Activated CD4-positive, alpha-beta T cell treated with anti-CD3 and anti-CD28 coated beads, Interleukin-2, amount 10 ng/mL, durations not matched to agents 7 days and 5 days (primary cell): Measurements from ENCODE around the gene FAM174B. TPM values are rescaled to one million over a fixed set of nuclear protein-coding genes. Genes with fewer than 3 reads are reported as not detected.

Experiments used
- CTCF ChIA-PET: fragments of 350-600 bp; sonication (Branson Sonifier 250); formaldehyde crosslinking; loops from one replicate; lab custom pipeline; 2021; ENCODE audit warnings: antibody characterized with exemption; lab: Charles Lee
- POLR2A ChIA-PET: fragments of 350-600 bp; sonication (Branson Sonifier 250); formaldehyde crosslinking; loops from one replicate; lab custom pipeline; 2021; ENCODE audit warnings: antibody characterized with exemption; lab: Charles Lee
- DNase-seq: peaks from one replicate; pipeline ENCODE4 v3.0.0-alpha.2; 2020
- H3K27ac Mint-ChIP-seq: one replicate; pipeline ENCODE4 v1.8.0; 2021; ENCODE audit warnings: mild to moderate bottlenecking, moderate library complexity, mixed read lengths
- H3K27me3 Mint-ChIP-seq: one replicate; pipeline ENCODE4 v1.8.0; 2021; ENCODE audit warnings: mixed read lengths
- H3K36me3 Mint-ChIP-seq: one replicate; pipeline ENCODE4 v1.8.0; 2021; ENCODE audit warnings: low read depth, mixed read lengths
- H3K4me1 Mint-ChIP-seq: one replicate; pipeline ENCODE4 v1.8.0; 2021; ENCODE audit warnings: mixed read lengths
- H3K4me3 Mint-ChIP-seq: one replicate; pipeline ENCODE4 v1.8.0; 2021; ENCODE audit warnings: mild to moderate bottlenecking, moderate library complexity, mixed read lengths
- H3K9me3 Mint-ChIP-seq: one replicate; pipeline ENCODE4 v1.8.0; 2021; ENCODE audit warnings: mixed read lengths
- total RNA-seq, 2 experiments: library from RNA; stranded (reverse); gene quantifications; one replicate each; pipeline ENCODE4 v1.2.3, GENCODE V29; 2021

Gene FAM174B
- total RNA-seq, 2 experiments from 2014 or later: 4.8 to 6.0 TPM

DNA sequence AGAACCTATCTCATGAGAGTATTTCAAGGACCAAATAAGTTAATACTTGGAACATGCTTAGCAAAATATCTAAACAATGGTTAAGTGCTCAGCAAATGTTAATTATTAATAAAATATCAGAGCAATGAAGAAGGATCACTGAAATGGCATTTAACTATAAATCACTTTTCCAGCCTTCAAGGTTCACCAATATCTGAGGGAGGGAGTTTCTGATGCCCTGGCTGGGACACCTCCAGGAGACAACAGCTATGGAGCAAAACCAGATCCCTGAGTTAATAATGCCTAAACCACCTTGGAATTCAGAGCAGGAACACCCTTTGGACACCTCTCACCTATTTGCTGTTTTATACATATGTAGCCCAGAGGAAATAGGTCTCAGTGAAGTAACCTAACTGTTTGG is 6.4 kb upstream of the FAM174B start:
- no peaks in the 10 kb centered on the region for H3K4me1 Mint-ChIP-seq

DNA sequence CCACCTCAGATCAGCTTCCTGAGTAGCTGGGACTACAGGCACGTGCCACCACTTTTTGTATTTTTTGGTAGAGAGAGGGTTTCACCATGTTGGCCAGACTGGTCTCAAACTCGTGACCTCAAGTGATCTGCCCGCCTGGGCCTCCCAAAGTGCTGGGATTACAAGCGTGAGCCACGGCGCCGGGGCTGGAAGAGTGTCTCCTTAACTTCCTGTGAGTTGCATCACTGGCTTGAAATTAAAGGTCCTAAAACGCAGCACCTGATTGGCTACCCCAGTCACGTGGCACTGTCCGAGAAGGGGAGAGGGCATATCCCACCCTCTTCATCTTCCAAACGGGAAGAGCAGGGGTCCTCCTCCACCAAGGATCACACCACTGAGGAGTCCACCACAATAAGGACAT is 5.5 kb upstream of the FAM174B start:
- H3K9me3 Mint-ChIP-seq: no peaks in the 10 kb centered on the region
- ChIA-PET CTCF (no interaction called here), POLR2A (no interaction called here)
- no peak for DNase-seq
- H3K36me3 Mint-ChIP-seq: no peaks in the 10 kb centered on the region
- H3K4me3 Mint-ChIP-seq: no peak overlapping the region
- H3K27ac Mint-ChIP-seq: no peak overlapping the region
- H3K4me1 Mint-ChIP-seq: peaks cover 3% of the 10 kb centered on the region
- H3K27me3 Mint-ChIP-seq: peaks cover 17% of the 10 kb centered on the region

More for the DNA sequence above, 6.4 kb upstream of the FAM174B start:
- CTCF ChIA-PET: no interaction called here
- POLR2A ChIA-PET: no interaction called here
- Mint-ChIP-seq H3K27me3 (peaks cover 8% of the 10 kb centered on the region), H3K36me3 (no peaks in the 10 kb centered on the region), H3K27ac (no peak overlapping the region), H3K4me3 (no peak overlapping the region), H3K9me3 (no peaks in the 10 kb centered on the region)
- no peak for DNase-seq

DNA sequence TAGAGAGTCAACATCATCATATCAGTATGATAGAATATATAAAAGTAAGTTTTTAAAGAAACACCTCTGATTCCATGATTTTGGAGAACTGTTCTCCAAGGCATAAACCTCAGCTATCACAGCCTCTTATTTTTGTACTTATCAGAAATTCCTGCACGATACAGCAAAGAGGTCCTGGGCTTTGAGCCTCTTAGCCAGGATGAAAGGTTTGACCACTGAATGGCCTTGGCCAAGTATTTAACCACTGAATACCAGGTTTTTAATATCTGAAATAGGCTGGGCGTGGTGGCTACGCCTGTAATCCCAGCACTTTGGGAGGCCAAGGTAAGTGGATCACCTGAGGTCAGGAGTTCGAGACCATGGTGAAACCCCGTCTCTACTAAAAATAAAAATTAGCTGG is 1.9 kb upstream of the FAM174B start:
- DNase-seq: no peak
- Mint-ChIP-seq H3K9me3 (no peaks in the 10 kb centered on the region), H3K27me3 (peaks cover 38% of the 10 kb centered on the region), H3K27ac (no peak overlapping the region), H3K36me3 (no peaks in the 10 kb centered on the region), H3K4me1 (peaks cover 5% of the 10 kb centered on the region), H3K4me3 (no peak overlapping the region)
- ChIA-PET CTCF (no interaction called here), POLR2A (no interaction called here)

DNA sequence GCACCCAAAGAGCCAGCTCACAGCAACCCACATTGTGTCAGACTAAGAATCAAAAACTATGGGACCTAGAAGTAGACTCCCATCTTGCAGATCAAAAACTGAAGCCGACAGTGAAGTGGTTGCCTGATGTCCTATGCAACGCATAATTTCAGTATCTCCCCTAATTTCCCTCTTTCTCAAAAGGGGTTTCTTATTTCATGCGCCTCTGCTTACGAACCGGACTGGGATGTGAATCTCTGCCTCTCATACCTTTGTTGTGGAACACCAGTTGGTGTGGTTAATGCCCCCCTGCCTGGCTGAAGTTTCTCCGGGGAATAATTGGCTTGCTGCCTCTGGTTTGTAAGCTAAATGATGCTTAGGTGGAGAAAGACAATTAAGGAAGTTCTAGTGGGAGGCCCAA is 514 bp upstream of the FAM174B start:
- no peaks in the 10 kb centered on the region for H3K36me3 Mint-ChIP-seq
- no peak for DNase-seq
- no peaks in the 10 kb centered on the region for H3K9me3 Mint-ChIP-seq
- peak overlapping the region; percentile 59 for H3K4me3 Mint-ChIP-seq
- H3K27me3 Mint-ChIP-seq: peaks cover 42% of the 10 kb centered on the region
- no peak overlapping the region for H3K27ac Mint-ChIP-seq
- CTCF ChIA-PET: interaction anchor here (0.6 kb wide), 1 partner anchor 348 kb away, joined by 3 read pairs; no protein-coding TSS in a partner anchor
- H3K4me1 Mint-ChIP-seq: peaks cover 5% of the 10 kb centered on the region
- POLR2A ChIA-PET: interaction anchor here (0.6 kb wide), 1 partner anchor 45 kb away, joined by 3 read pairs; no protein-coding TSS in a partner anchor

DNA sequence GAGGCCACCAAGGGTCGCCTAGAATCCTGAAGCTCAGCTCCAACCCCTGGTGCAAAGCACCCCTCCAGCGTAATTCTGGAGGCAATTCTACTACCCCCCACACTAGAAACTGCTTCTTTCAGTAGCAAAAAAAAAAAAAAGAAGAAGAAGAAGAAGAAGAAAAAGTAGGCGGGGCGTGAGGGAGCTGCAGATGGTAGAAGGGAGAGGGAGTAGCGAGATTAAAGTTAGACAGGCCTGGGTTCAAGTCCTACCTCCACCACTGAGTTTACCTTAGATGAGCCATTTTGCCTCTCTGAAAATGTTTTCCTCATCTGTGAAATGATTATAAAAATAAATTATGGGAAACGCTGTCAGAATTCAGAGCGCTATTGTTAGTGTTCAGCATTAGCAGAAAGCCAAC is 913 bp downstream of the FAM174B start:
- peaks cover 3% of the 10 kb centered on the region for H3K9me3 Mint-ChIP-seq
- no peaks in the 10 kb centered on the region for H3K36me3 Mint-ChIP-seq
- peaks cover 5% of the 10 kb centered on the region for H3K4me1 Mint-ChIP-seq
- CTCF ChIA-PET: interaction anchor here (0.6 kb wide), 1 partner anchor 1164 kb away, joined by 3 read pairs; no protein-coding TSS in a partner anchor
- H3K27ac Mint-ChIP-seq: no peak overlapping the region
- POLR2A ChIA-PET: no interaction called here
- H3K4me3 Mint-ChIP-seq: no peak overlapping the region
- H3K27me3 Mint-ChIP-seq: peaks cover 38% of the 10 kb centered on the region
- no peak for DNase-seq

DNA sequence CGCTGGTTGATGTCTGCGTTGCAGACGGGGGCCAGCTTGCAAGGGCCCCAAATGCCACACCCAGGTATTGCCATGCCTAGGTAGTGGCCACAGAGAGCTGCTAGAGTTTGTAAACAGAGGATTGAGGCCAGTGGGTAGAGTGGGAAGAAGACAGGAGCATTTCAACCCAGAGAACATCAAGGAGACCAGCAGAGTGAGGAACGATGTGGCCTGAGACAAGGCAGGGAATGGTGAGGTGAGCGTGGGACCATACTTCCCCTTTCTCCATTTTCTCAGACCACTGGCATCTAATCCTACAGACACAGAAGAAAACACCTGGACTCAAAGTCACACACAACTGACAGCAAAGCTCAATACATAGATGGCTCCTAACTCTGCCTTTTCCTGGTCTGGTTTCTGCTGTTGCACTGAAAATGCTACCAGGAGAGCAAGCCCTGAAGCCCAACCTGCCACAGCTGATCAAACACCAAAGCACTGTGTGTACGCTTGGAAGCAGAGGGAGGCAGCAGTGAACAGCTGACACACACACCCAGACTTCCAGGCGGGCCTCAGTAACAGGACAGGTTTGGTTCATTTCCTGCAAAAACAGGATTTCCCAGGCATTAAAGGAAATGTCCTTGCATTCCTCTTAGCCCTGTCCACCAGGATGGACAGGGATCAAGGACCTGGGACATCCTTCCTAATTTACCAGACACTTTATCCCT is 1.6 kb downstream of the FAM174B start:
- H3K4me3 Mint-ChIP-seq: no peak overlapping the region
- POLR2A ChIA-PET: no interaction called here

DNA sequence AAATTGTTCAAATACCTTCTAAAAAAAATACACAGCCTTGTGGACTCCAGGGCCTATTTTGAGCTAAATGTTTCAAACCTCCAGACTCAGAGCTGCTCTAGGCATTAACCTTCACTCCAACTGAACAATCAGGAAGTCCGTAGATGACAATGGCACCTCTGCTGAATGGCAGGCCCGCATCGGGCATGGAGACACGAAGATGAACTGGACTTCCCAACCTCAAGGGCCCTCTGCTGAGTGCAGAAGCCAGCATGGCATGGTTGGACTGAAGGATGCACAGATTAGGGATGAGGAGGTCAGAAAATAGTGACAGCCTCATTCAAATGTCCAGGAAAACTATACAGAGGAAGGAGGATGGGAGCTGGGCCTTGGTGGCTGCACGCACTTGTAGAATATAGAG is 2.2 kb downstream of the FAM174B start:
- peaks cover 5% of the 10 kb centered on the region for H3K4me1 Mint-ChIP-seq
- no peak overlapping the region for H3K4me3 Mint-ChIP-seq
- no peaks in the 10 kb centered on the region for H3K36me3 Mint-ChIP-seq
- ChIA-PET POLR2A (no interaction called here), CTCF (no interaction called here)
- peaks cover 3% of the 10 kb centered on the region for H3K9me3 Mint-ChIP-seq
- H3K27ac Mint-ChIP-seq: no peak overlapping the region
- H3K27me3 Mint-ChIP-seq: peaks cover 38% of the 10 kb centered on the region
- DNase-seq: no peak

More for the DNA sequence above, 1.6 kb downstream of the FAM174B start:
- DNase-seq: no peak
- peaks cover 5% of the 10 kb centered on the region for H3K4me1 Mint-ChIP-seq
- CTCF ChIA-PET: no interaction called here
- H3K27ac Mint-ChIP-seq: no peak overlapping the region
- H3K27me3 Mint-ChIP-seq: peaks cover 38% of the 10 kb centered on the region
- no peaks in the 10 kb centered on the region for H3K36me3 Mint-ChIP-seq
- peaks cover 3% of the 10 kb centered on the region for H3K9me3 Mint-ChIP-seq

DNA sequence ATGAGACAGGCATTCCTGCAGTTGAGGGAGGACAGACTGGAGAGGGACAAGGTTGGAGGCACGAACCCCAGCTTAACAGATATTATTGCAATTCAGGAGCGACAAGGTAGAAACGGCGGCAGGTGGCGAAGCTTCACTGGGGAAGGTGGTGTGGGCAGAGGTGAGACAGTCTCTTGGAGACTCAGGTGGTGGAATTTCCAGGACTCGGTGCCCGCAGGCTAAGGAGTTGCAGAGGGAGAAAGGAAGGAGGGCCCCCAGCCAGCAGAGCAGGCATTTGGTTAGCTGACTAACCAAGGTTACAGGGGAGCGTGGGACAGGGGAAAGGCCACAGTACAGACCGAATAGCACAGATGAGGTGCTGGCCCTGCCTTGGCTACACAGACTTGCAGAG is 3.0 kb downstream of the FAM174B start:
- POLR2A ChIA-PET: no interaction called here
- H3K27me3 Mint-ChIP-seq: peaks cover 38% of the 10 kb centered on the region
- no peak overlapping the region for H3K27ac Mint-ChIP-seq
- peaks cover 3% of the 10 kb centered on the region for H3K9me3 Mint-ChIP-seq
- no peak overlapping the region for H3K4me3 Mint-ChIP-seq
- DNase-seq: no peak
- CTCF ChIA-PET: no interaction called here
- H3K36me3 Mint-ChIP-seq: no peaks in the 10 kb centered on the region
- peaks cover 5% of the 10 kb centered on the region for H3K4me1 Mint-ChIP-seq

DNA sequence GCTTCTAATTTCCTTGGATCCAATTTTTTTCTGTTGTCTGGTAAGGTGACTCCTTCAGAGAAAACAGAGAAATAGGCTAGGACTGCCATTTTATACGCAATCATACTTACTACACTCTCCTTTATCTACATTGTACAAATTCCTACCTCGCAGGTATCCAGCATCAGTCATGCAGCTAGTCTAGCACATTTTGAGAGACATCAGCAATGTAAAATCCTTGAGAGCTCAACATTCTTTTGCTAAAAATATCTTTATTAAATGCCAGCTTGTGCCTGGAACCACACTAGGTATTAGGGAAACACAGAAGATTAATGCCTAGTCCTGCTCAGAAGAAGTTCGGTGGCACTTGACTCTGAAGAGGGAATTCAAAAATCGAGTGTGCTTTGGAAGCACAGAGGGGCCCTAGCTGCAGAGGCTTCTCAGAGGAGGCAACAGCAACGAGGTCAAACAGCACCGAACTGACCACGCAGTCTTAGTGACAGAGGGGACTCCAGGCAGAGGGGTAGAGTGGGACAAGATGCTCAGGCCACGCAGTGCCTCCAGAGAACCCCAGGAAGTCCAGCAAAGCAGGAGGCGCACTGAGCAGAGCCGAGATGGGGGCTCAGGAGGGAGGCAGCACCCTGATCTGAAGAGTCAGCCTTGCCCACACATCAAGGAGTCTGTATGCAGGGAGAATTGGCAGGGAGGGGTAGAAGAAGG is 3.5 kb downstream of the FAM174B start:
- ChIA-PET POLR2A (no interaction called here), CTCF (no interaction called here)
- Mint-ChIP-seq H3K27me3 (peaks cover 38% of the 10 kb centered on the region), H3K36me3 (no peaks in the 10 kb centered on the region), H3K27ac (no peak overlapping the region), H3K4me3 (no peak overlapping the region), H3K9me3 (peaks cover 3% of the 10 kb centered on the region), H3K4me1 (peaks cover 5% of the 10 kb centered on the region)
- DNase-seq: no peak

DNA sequence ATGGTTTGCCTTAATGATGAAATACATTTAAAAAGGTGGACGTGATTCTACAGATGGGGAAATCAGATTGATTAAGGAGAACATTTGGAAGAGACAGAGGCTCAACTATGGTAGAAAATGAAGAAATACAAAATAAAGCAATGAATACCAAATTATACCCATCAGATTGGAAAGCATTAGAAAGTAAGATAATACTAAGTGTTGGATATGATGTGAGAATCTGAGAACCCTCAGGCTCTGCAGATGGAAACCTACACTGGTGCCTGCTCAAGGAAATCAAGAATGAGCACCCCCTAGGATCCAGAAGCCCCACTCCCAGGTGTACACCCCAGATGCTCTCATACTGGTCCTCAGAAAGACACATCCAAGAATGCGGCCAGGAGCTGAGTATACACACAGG is 4.6 kb downstream of the FAM174B start:
- POLR2A ChIA-PET: no interaction called here
- Mint-ChIP-seq H3K4me3 (no peak overlapping the region), H3K27ac (no peak overlapping the region), H3K27me3 (peaks cover 28% of the 10 kb centered on the region), H3K4me1 (peaks cover 1% of the 10 kb centered on the region), H3K9me3 (peaks cover 3% of the 10 kb centered on the region), H3K36me3 (no peaks in the 10 kb centered on the region)
- DNase-seq: no peak
- CTCF ChIA-PET: no interaction called here

DNA sequence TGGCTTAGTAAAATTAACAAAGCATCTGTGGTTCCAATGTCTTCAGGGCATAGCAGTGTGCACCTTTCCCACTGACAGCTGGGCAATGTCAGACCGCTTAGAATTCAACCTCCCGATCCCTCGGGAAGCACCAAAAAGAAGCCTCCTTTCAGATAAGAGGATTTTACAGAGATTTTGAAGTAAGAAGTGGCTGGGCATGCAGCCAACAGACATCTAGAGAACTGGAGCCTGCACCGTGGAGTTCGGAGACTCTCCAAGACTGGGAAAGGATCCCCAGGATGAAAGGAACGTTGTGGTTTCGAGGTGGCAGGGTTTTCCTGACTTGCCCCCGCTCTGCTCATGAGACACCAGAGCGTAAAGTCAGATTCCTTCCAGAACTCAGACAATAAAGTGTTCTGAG is 5.3 kb downstream of the FAM174B start:
- Mint-ChIP-seq H3K27me3 (peaks cover 26% of the 10 kb centered on the region), H3K9me3 (peaks cover 3% of the 10 kb centered on the region), H3K4me3 (no peak overlapping the region), H3K27ac (no peak overlapping the region), H3K4me1 (no peaks in the 10 kb centered on the region), H3K36me3 (no peaks in the 10 kb centered on the region)
- ChIA-PET POLR2A (no interaction called here), CTCF (no interaction called here)
- DNase-seq: no peak

DNA sequence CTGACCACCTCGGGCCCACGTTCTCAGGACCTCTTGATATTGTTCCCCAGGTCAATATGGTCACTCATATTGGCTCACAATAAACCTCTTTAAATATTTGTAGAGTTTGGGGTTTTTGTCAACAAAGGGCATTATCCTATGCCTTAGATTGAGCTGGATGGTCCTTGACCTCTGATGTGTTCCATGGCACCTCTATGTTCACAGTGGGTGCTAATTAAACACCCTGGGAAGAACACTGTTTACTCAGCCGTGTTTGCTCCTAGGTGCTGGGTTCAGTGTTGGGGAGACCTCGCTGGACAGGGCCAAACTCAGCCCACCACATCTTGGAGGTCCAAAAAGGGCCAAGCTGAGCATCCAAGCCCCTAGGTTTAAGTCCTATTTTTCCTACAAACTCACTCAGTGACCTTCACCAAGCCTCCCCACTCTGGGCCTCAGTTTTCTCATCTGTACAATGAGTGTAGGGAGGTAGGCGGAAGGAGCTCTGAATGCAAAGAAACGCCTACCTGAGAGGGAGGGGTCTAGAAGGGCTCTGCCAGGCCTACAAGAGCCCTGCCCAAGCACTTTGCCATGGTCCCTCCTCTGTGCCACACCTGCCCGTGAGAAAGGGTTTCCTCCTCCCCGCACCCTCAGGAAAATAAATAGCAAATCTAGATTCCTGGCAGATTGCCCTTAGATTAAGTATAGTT is 7.2 kb downstream of the FAM174B start:
- ChIA-PET CTCF (interaction anchor here (1.2 kb wide), 1 partner anchor 17 kb away, joined by 3 read pairs; no protein-coding TSS in a partner anchor), POLR2A (no interaction called here)
- peaks cover 11% of the 10 kb centered on the region for H3K27me3 Mint-ChIP-seq
- no peaks in the 10 kb centered on the region for H3K36me3 Mint-ChIP-seq
- H3K9me3 Mint-ChIP-seq: peaks cover 3% of the 10 kb centered on the region
- no peak overlapping the region for H3K4me3 Mint-ChIP-seq
- no peak overlapping the region for H3K27ac Mint-ChIP-seq
- no peak for DNase-seq
- no peaks in the 10 kb centered on the region for H3K4me1 Mint-ChIP-seq
